Occipital lobe (tissue), 2 donors: ENCODE measurements around the gene VCP. TPM values are rescaled to one million over a fixed set of nuclear protein-coding genes. Genes with fewer than 3 reads are reported as not detected.

Source experiments
- DNase-seq: peaks from one replicate; lab custom pipeline; 2025; lab: John Stamatoyannopoulos, UW
- total RNA-seq: library from RNA; depleted of rRNA; stranded (reverse); fragments of >200 nt; gene quantifications from one replicate; pipeline ENCODE4 v1.2.3, GENCODE V29; 2014

Gene VCP
- total RNA-seq, 1 donor from 2014 or later = 171 TPM

DNA sequence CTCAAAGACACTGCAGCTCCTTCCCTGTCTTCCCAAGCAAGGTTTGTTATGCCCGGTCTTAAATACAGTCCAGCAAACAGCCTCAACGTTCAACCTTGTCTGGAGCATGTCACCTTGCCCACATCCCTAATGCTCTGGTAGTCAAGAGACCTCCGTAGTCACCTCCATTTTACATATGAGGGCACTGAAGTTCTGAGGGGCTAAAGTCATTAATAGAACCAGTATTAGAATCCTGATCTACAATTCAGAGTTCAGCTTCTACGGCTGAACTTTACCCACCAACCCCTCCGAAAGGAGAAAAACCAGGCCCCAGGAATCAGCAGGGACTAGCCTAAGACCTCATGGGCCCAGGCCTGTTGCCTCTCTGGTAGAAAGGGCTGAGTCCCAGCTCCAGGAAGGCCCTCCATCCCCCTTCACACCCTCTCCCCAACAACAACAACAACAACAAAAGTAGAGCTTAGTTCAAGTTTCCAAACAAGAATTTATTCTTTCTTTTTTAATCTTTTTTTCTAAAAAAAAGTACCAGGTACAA lies 31.3 kb upstream of the VCP start:
- DNase-seq = no peak

DNA sequence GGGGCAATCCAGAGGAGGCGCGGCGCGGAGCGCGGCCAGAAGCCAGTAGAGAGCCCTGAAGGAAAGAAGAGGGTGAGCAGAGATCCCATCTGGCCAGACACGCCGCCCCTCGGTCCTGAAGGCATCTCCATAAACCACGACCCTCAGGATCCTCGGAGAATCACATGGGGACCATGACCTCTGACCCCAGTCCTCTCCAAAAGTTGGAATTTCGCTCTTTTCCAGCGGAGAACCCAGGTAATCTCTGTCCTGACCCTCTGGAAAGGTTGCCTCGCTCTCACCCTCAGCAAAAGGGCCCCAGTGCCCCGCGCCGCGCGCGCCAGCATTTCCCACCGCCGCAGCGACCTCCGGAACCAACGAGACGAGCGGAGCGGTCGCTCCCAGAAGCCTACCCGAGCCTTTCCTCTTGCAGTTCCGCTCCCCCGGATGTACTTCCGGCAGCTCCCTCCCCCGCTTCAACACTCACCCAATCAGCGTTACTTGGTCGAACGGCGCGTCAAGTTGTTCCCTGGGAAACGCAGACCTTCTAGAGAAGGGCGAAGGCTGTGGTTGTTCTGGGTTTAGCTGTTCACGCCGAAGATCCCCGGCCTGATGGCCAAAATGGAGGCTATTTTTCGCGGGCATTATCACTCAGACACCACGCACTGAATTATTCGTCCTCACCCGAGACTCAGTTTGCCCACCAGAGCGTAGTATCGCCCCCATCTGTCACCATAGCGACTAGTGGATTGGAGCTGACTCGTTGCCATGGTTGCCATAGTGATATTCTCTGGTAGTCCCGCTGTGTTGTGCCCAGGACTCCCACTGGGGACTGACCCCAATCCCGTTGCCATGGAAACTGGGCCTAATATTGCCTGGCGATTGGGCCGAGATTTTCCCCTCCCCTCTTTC lies 30.6 kb upstream of the VCP start, which contains the start of gene STOML2:
STOML2 (minus strand) TSS at position 363 of the 891 bp plus-strand sequence; CDS start at position 326, 37 bp downstream.
- peak; percentile 95 for DNase-seq

DNA sequence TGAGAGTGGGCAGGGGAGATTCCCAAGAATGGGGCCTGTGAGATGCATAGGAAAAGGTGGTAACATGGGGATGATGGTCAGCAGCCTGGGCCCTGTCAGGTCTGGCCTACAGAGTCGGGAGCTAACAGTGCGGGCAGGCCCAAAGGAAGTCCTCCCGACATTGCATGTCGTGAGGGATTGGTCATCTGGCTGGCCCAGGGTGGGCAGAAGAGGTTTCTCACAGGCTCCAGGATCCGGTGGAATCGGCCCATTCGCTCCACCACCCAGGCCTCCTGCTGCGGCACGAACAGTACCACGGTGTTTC lies 30.0 kb upstream of the VCP start:
- no peak for DNase-seq

DNA sequence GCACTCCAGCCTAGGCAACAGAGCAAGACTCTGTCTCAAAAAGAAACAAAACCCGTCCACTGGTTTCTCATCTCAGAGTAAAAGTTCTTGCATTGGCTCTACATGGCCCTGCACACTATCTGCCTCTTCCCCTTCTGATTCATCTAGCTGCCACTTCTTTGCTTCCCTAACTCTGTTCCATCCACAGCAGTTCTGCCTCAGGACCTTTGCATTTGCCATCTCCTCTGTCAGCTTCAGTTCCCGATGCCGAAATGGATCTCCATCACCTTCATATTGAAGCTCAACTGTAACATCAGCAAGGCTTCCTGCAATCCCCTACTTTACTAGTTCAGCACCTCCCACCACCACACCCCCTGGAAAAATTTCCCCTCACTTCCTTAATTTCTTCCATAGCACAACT lies 25.1 kb upstream of the VCP start:
- DNase-seq = no peak

DNA sequence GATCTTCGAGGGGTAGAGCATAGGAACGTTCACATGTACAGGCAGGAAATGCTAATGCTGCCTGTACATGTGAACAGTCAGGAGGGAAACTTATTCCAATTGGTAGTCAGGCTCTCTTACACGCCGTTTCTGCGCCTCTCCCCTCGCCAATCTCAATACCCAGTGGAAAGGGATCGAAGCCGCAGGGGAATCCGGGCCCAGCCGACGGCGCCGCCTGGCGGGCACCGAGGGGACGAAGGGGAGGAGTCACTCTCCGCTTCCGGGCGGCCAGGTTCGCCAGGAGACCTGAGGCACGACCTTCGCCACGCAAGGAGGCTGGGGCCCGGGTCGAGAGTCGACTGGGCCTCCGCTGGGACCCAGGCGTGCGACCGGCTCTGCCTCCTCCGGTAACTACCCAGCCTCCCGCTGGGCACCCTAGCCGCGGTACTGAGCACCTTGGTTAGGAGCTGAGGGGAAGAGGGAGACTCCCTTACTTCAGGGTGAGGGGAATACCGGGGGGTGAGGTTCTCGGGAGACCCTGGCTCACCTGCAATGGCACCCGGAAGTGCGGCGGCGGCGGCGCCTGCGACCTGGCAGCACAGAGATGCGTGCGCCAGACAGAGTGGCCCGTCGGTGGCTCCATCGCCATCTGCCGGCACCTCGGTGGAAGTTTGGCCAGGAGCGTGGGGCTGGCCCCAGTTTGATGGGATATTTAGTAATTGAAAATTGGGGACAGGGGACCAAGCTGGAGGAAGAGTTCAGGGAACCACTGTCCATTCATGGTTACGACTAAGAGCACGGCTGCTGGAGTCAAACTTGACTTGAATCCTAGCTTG lies 23.8 kb upstream of the VCP start, which contains the start of gene PIGO:
PIGO (minus strand) TSS at position 557 of the 815 bp plus-strand sequence. CDS start 1,026 bp downstream, outside the sequence.
- peak; percentile 74 for DNase-seq

DNA sequence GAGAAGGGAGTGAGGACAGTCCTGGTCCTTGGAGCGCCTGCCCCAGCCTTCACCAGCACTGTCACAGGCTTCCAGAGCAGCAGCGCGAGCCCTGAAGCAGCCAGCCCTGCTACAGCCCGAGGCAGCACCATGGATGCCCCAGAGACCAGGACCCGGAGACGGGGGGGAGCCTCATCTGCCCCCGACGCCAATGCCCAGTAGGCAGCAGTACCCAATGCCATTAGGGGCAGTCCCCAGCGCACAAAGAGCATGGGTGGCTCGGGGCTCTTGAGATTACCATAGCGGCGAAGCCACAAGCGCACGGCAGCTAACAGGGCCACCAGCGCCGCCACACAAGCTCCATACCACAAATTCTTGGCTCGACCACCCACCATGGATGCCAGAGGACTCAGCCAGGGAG lies 19.1 kb upstream of the VCP start:
- no peak for DNase-seq

DNA sequence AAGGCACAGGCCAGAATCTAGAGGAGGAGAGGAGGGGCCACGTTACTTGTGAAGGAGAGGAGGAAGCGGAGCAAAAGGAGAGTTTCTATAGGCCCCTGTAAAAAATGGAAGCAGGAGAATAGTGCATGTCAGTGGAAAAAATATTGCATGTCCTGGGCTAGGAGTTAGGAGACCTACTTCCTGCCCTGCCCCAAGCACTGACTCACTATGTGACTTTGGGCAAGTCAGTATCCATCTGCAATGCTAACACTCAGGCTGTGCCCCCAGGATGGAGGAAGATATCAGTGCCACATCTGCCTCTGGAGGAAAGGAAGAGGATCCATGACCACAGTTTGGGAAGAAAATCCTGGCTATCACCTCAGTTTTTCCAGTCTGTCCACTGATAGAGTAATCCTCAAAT lies 17.0 kb upstream of the VCP start:
- DNase-seq = no peak

DNA sequence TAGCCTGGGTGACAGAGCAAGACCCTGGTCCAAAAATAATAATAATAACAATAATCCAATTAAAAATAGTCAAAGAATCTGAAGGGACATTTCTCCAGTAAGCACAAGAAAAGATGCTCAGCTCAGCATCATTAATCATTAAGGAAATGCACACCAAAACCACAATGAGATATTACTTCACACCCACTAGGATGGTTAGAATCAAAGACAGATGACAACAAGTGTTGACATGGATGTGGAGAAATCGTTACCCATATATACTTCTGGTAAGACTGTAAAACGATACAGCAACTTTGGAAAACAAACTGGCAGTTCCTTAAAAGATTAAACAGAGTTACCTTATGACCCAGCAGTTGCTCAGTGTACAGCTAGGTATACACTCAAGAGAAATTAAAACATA lies 12.7 kb upstream of the VCP start:
- no peak for DNase-seq

DNA sequence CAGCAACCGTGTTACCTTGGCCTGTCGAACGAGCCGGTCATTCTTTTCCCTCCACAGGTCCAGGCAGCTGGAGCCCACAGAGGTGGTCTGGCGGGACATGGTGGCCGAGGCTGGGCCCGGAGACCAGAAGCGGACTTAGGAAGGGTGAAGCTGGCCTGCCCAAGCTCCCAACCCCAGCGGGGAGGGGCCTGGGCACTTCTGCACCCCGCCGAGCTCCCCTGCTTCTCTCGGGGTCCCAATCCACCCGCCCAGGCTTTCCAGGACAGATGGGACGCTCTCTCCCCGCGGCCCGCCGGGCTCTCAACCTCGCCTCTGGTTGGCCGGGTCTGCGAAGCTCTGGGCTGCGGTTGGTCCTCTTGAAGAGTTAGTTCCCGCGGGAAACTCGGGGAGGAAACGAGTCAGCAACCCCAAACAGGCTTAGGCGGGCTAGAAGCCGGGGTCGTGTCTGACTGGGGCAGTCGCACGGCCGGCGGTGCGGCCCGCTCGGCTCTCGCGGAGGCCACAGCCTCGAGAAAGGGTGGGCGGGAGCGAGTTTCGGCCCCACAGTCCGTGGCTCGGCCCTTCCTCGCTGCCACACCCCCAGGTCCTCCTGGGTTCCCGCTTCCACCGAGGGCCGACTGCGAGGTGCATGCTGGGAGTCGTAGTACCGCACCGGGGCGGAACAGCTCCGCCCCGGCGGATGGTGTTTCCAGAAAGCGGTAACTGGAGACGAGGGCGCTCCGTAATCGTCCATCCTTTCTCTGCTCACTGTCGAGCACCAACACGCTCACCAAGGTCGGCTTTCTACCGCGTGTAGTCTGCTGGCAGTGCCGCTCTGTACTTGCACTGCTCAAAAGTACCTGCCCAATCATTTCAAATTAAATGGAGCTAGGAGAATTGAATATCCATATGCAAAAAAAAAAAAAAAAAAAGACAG lies 7.3 kb upstream of the VCP start, which contains the start of gene FANCG:
FANCG (minus strand) TSS at position 517 of the 916 bp plus-strand sequence; CDS start at position 99, 418 bp downstream.
- DNase-seq = peak; percentile 87

DNA sequence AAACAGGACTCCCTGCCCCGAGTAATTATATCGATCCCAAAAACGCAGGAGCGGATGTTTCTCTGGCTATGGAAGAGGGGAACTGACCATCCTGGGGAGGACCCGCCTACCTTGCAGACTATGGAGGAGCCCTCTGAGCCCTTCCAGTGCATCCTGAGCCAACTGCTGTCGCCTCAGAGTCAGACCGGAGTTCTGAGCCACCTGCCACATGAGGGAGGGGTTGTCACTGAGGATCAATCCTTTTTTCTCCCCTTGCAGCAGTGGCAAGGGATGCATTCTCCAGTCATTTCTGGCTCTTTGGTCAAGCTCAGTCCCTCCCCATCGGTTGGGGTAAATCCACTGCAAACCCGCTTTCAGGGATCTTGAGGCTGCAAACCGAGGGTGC lies 6.6 kb upstream of the VCP start:
- DNase-seq = no peak

DNA sequence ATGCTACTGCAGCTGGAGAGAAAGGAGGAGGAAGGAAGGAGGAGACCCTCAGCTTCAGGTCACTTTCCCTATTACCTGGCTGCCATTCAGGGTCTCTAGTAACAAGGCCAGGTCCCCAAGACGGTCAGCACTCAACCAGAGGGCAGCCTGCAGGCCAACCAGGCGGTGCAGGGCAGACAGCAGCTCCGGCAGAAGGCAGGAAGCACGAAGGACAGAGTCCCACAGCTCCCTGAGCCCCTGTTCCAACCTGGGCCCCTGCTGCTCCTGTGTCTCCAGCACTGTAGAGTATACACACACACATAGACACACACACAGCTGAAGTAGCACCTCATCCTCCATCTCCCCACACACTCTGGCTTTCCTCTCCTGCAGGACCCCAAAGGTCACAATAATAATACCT lies 5.6 kb upstream of the VCP start:
- no peak for DNase-seq

DNA sequence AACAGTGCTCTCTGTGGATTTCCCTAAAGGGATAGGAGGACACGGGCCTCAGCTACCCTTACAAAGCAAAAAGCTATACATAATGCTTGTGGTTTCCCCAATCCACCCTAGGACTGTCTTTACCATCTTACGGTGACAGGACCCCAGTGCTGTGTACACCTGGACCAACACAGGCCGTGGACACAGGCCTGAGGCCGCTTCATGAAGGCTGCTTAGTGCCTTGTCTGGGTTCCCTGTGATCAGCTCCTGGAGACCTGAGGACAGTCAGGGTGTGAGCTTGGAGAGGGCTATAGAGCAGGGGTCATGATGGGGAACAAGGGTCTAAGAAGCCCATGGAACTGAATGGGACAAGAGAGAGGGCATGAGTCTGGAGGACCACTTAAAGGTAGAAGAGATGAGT lies 4.4 kb upstream of the VCP start:
- DNase-seq = no peak

DNA sequence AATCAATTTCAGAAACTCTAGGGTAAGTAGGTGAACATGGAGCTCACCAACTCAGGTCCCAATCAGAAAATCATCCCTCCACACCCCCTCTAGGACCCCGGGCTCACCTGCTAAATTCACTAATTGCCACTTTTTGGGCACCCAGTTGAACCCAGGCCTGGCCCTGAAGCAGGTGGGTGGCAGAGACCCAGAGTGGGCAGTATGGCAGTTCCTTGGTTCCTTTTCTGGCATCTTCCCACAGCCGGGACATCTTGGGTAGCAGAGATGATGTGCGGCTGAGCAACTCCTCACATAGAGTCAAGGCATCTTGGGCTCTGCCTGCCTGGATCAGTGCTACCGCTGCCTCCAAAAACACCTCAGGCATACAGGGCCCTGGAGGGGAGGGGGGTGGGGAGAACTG lies 2.9 kb upstream of the VCP start:
- no peak for DNase-seq

DNA sequence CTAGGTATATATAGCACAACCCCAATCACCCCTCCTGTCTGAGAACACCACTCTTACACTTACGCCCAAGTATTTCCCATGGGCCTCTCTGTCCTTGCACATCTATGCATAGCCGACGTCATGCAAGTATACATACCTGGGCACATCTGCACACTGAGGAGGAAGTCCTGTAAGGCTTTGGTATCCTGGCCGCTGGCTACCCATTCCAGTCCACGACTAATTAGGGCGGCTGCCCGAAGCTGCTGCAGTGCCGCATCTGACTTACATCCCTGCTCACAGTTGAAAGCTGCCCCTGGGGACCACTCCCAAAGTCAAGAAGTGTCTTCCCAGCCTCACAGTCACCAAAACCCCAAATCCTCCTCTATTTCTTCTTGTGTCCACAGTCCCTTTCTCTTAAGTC lies 2.4 kb upstream of the VCP start:
- DNase-seq = no peak

DNA sequence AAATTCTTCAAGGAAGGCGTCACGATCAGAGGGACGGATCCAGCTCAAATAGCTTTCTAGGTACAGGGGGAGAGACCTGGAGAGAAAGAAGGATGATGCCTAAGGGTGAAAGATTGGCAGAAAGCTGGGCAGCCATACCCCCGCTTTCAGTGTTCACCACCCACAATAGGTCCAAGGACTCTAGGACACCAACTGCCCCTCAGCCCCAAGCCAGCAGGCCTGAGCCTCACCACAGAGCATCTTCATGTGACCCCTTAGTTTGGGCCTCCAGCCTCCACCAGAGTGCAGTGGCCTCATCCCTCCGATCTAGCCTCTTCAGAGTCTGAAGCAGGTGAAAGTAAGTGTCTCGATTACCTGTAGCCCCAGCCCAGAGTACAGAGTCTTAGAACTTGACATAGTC lies 1.7 kb upstream of the VCP start:
- no peak for DNase-seq

DNA sequence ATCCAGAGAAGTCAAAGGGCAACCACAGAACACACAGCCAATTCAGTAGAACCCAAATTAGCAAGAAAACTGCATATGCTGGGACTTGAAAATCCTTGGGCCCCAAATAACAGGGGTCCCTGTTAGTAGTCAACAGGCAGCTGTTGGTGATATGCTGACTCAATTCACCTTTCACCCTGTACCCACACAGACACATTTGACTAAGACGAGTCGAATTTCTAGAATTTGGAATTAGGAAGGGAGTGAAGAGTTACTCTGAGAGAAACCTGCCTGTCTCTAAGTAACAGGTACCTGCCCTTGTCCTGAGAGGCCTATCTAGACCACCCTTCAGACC lies 821 bp upstream of the VCP start:
- DNase-seq = no peak

DNA sequence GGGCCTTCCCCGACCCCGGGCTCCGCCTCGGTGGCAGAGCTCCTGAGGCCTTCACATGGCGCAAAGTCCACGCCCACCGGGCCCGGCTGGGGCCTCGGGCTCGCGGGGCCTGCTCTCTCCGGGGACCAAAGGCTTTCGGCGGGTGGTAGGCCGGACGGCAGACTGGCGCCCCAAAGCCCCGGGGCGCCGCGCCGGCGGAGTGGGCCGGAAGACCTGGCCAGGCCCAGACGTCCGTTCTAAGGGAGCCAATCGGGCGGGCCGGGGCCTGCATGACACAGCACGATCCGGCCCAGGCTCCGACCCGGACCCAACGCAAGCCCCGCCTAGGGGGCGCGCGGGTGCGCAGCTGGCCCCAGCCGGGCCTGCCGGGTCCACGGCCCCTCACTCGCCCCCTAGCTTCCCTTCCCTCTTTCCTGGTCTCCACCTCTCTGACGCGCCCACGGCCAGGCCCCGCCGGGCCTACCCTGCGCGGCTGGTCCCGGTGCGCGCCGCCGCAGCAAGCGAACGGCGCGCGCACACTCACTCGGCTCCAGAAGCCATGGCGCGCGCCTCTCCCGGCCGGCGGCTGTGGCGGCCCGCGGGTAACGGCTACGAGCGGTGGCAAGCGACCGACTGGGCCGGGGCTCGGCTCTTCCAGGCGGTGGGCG lies 488 bp downstream of the VCP start:
- peak; percentile 54 for DNase-seq

DNA sequence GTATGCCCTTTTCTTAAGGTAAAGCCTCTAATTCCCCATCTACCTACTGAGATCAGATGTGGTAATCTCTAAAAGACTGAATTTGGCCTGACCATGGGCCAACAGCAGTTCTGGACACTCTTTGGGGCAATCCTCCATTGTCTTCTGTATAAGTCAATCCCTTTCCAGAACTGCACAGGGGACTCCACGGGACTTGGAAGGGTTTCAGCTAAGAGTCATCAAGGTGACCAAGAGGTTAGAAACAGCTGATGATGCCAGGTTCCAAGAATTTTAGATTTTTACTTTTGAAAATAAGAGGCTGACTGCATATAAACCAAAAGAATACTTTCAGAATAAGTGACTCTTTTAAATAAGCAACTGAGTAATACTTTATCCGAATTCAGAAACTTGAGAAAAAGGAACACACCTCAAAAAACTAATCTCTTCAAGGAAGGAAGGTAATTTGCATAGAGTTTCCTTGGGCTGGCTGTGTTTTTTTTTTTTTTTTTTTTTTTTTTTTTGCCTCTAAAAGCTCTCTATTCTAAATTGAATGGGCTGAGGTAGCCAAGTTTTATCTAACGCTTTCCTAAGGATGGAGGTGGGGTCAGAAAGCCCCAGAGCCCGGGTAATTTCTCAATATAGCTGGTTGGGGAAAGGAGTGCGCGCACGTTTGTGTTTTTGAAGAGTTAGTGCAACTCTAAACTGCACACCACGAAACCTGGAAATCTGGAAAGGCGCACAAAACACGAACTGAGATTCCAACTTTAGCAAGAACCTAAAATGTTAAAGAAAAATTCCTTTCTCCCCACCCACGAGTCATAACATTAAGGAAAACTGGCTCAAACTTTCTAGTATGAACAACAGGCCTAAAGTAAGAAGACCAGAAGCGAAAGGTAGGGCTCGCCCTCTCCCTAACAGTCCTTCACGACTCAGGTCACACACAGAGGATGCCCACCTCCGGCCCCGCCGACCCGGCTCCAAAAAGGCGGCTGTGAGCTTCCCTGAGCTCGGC lies 1.3 kb downstream of the VCP start:
- DNase-seq = no peak

DNA sequence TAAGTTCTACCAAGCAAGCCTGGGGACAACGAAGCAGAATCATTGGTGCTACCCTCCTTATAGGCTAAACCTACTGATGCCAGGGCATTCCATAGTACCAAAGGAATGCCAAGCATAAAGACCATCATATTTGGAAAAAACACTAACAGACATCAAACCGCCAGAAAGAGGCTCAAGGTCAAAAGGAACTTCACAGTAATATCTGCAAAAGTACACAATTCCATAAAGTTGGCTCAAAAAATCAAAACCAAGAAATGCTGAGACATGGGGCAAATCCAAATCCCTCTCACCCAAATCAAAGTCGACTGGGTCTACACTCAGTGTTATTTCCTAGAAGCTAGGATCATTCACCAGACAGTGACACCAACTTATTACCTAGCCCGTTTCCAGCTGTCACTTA lies 3.4 kb downstream of the VCP start:
- DNase-seq = no peak

DNA sequence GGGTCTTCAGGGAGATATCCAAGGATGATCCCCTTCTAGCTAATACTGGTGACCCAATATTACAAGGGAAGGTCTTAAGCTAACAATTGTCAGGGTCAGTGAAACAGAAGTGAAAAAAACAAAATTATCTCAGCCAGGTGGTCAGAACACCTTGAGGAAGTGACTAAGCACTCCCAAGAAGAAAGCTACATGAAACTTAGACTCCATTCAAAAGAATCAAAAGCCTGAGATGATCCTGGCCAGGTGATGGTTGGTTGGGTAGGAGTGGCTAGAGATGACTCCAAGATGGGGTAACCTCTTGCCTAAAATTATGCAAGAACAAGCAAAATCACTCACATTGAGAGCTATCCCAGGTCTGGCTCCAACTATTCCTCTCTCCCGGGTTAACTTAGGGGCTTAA lies 5.4 kb downstream of the VCP start:
- DNase-seq = no peak
